ENCODE measurements around the gene EXOC1.

DNA sequence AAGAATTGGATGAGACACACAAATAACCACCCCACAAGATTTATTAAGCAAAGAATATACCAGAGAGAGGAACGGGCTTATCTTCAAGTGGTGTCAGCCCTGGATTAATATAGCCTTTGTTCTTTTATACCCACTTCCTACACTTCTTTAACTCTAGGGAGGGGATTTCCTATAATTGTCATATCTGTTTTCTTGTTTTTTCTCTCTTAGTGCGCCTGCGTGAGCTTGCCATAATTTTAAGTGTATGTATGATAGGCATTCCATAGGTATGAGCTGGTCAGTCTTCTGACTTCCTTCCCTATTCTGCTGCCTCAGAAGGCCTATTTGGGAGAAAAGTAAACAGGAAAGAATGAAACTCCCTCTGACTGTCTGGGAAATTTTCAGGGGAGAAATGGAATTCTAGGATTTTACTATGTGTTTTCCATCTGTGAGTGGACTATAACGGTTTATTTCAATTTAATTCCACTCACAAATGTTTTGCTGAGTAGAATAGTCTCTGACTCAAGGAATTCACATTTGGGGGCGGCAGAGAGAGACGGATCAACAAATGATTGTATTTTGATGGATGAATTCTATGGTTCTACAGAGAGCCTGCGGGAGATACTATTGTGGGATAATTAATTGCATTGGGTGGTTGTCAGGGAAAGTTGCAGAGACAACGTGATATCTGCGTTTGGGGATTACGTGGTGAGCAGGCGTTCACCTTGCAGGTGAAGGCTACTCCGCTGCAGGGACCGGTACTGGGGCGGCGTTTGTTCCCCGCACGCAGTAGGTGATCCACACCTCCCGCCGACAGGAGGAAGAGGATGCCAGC, 94.7 kb downstream of the EXOC1 start:
- TF ChIP-seq, protein P1, sequence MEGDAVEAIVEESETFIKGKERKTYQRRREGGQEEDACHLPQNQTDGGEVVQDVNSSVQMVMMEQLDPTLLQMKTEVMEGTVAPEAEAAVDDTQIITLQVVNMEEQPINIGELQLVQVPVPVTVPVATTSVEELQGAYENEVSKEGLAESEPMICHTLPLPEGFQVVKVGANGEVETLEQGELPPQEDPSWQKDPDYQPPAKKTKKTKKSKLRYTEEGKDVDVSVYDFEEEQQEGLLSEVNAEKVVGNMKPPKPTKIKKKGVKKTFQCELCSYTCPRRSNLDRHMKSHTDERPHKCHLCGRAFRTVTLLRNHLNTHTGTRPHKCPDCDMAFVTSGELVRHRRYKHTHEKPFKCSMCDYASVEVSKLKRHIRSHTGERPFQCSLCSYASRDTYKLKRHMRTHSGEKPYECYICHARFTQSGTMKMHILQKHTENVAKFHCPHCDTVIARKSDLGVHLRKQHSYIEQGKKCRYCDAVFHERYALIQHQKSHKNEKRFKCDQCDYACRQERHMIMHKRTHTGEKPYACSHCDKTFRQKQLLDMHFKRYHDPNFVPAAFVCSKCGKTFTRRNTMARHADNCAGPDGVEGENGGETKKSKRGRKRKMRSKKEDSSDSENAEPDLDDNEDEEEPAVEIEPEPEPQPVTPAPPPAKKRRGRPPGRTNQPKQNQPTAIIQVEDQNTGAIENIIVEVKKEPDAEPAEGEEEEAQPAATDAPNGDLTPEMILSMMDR (IDR thresholded peaks at IDR 0.05), result no peak
- TF ChIP-seq POLR2A (IDR thresholded peaks at IDR 0.05), result no peak

Measured in testis (tissue), 2 donors.